Right lobe of liver (tissue), 6 donors: ENCODE measurements around the gene MYT1. TPM values are rescaled to one million over a fixed set of nuclear protein-coding genes. Genes with fewer than 3 reads are reported as not detected.

Experiments used
- ATAC-seq, 4 donors: fragments of 200-7000 bp; cut with Tn5 transposase; one replicate each; pipeline ENCODE4 v1.9.1; 2020; ENCODE audit warnings: mild to moderate bottlenecking in 4 of 4, moderate library complexity in 4 of 4
- DNase-seq, 3 donors: peaks; one replicate each; pipeline ENCODE4 v3.0.0-alpha.2; 2020
- H3K27ac ChIP-seq, 3 donors: fragments of 200-600 bp; one replicate each; pipeline ENCODE4 v1.8.0; 2022
- H3K27me3 ChIP-seq, 2 donors: fragments of 200-600 bp; one replicate each; pipeline ENCODE4 v1.8.0; 2022
- H3K36me3 ChIP-seq, 4 donors: fragments of 200-600 bp; sonication (generic) in 1 of 4; one replicate each; pipeline versions ENCODE4 v1.5.1 to v1.8.0; 2017 to 2022; ENCODE audit warnings: control low read depth in 1 of 4
- H3K4me1 ChIP-seq, 4 donors: fragments of 200-600 bp; sonication (generic) in 1 of 4; one replicate each; pipeline versions ENCODE4 v1.5.1 to v1.8.0; 2017 to 2022; ENCODE audit warnings: control low read depth in 1 of 4
- H3K4me3 ChIP-seq, 3 donors: fragments of 200-600 bp; one replicate each; pipeline ENCODE4 v1.8.0; 2022
- H3K9me3 ChIP-seq, 4 donors: fragments of 200-600 bp; sonication (generic) in 1 of 4; one replicate each; pipeline versions ENCODE4 v1.5.1 to v1.8.0; 2017 to 2022; ENCODE audit warnings: control low read depth in 1 of 4
- POLR2A ChIP-seq: fragments of 450-650 bp; IDR thresholded peaks from one replicate; pipeline ENCODE4 v1.6.1; 2017; ENCODE audit warnings: antibody characterized with exemption, mild to moderate bottlenecking
- WGBS: methylation state at CpG from one replicate; pipeline ENCODE4 v1.1.6; 2018; ENCODE audit warnings: low coverage, low lambda C conversion rate; ENCODE audit not compliant: insufficient coverage; ENCODE audit errors: missing lambda C conversion rate; 5-methylcytosine and 5-hydroxymethylcytosine counted together
- intact Hi-C, 2 donors: fragments of 100-400 bp; cut with DNase I; formaldehyde crosslinking; loops; one replicate each; pipeline versions ENCODE4 v1.11.2 to v1.14.1; 2022
- total RNA-seq, 6 experiments: library from RNA; depleted of rRNA in 2 of 6; stranded (reverse); fragments of >200 nt in 2 of 6; fragmentation: NEBNext Ultra II Directional in 3 of 6; extraction: Animal tissue kit (Norgen Biotek cat#: 25700) in 3 of 6; gene quantifications; one replicate each; pipeline versions ENCODE4 v1.1.0 to v1.2.4, GENCODE V29; 2016 to 2023
- TF ChIP-seq, protein P1 (sequence below), 4 donors: fragments of 200-600 bp in 3 of 4; fragments of 450-650 bp in 1 of 4; IDR thresholded peaks; one replicate each; pipeline versions ENCODE4 v1.5.1 to v1.8.0; 2016 to 2022; ENCODE audit warnings: antibody characterized with exemption in 4 of 4, mild to moderate bottlenecking in 2 of 4
- donor health status: DM: no; HTN: yes; CAD: no.
- donor health status: DM: no; HTN: no; CAD: no.
- donor health status: DM: no; HTN: no; CAD: no.
- donor health status: DM: no; HTN: yes; CAD: no.
- donor health status: DM: no; HTN: yes; CAD: no.

Gene MYT1
- total RNA-seq, 6 experiments from 2014 or later: 0.06 to 0.09 TPM; not detected in 4

DNA sequence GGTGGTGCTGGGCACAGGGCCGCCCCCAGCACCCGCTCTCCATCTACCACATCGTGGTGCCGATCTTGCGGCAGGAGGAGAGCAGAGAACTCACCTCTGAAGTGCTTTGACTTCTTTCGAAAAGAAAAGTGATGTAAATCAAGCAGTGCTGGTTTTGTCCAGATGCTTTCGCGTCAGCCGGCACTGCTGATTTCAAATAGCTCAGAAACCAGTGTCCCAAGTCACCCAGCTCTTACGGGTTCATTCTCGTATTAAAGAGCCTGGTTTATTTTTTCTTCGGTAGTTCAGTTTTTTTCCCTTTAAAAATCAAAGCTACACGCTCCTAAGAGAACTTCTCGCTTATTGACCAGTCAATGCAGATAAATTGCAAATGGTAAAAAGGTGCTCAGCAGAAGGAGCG, 32.1 kb downstream of the MYT1 start:
- ATAC-seq (no peak), DNase-seq (no peak)
- intact Hi-C loops: no loop called here
- Histone ChIP-seq H3K36me3 (no peaks in the 10 kb centered on the region), H3K9me3 (no peaks in the 10 kb centered on the region), H3K27me3 (no peaks in the 10 kb centered on the region), H3K4me3 (no peak overlapping the region), H3K27ac (no peak overlapping the region), H3K4me1 (peaks cover 0 to 5% (median 0%) of the 10 kb centered on the region in 4 donors)
- WGBS: 36% methylated on average over 13 of the region's 15 CpGs
- TF ChIP-seq POLR2A: no peak

DNA sequence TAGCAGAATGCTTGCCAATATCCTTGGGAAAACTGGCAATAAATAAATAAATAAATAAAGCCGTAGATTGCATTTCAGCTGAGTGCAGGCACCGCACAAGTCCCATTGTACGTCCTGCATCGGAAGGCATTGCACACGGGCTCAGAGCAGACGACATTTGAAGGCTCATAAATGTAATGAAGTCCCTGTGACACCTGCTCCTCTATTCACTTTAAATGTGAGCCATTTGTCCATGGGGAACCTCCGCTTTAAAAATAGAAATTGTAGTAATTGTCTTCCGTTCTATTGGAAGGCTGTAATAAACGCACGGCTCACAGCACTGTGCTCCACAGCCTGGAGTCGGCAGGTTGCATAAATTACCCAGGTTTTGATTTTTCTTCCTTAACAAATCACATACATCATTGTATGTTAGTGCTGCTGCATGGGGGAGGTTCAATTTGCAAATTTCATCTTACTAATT, 32.6 kb downstream of the MYT1 start:
- TF ChIP-seq, protein P1, sequence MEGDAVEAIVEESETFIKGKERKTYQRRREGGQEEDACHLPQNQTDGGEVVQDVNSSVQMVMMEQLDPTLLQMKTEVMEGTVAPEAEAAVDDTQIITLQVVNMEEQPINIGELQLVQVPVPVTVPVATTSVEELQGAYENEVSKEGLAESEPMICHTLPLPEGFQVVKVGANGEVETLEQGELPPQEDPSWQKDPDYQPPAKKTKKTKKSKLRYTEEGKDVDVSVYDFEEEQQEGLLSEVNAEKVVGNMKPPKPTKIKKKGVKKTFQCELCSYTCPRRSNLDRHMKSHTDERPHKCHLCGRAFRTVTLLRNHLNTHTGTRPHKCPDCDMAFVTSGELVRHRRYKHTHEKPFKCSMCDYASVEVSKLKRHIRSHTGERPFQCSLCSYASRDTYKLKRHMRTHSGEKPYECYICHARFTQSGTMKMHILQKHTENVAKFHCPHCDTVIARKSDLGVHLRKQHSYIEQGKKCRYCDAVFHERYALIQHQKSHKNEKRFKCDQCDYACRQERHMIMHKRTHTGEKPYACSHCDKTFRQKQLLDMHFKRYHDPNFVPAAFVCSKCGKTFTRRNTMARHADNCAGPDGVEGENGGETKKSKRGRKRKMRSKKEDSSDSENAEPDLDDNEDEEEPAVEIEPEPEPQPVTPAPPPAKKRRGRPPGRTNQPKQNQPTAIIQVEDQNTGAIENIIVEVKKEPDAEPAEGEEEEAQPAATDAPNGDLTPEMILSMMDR (IDR thresholded peaks at IDR 0.05): no peak
- no peak for TF ChIP-seq POLR2A
- H3K27ac ChIP-seq: no peak overlapping the region
- H3K27me3 ChIP-seq: no peaks in the 10 kb centered on the region
- intact Hi-C loops: no loop called here
- H3K4me3 ChIP-seq: no peak overlapping the region
- WGBS: 84% methylated on average over 11 of the region's 11 CpGs
- H3K9me3 ChIP-seq: no peaks in the 10 kb centered on the region
- peaks cover 0 to 5% (median 0%) of the 10 kb centered on the region in 4 donors for H3K4me1 ChIP-seq
- no peak for ATAC-seq
- DNase-seq: no peak
- no peaks in the 10 kb centered on the region for H3K36me3 ChIP-seq

DNA sequence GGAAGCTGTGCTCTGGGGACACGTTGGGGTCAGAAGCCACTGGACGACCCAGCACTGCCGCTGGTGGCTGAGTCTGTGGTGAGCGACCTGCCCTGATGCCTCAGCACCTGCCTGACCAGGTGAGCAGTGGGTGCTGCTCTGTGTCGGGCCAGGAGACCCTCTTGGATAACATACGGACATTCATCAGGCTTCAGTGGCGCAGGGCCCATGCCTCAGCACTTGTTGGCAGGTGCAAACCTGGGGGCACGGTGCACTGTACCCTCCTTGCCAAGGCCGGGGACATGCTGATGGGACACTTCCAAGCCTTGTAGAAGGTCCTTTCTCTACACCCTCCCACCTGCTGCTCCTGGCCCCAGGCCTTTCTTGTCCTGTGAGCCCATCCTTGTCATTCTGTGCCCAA, 34.1 kb downstream of the MYT1 start:
- TF ChIP-seq, protein P1 (IDR thresholded peaks at IDR 0.05): no peak
- no peak for TF ChIP-seq POLR2A

DNA sequence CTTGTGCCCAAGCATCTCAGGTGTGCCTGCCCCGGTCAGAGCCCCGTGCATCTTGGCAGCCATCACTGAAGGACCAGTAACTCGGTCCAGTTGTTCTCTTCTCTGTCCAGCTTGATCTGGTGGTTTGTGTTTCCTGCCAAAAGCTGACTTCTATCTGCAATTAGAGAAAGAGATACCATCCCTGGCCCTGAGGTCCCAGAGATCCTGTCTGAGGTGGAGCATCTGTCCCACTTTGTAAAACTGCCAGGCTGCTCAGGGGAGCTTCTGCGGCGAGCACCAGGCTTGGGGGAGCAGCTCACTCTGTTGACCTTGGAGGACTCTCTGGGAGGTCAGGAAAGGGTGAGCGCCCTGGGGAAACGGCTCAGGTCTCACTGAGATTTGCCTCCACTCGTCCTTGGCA, 35.1 kb downstream of the MYT1 start:
- no peaks in the 10 kb centered on the region for H3K27me3 ChIP-seq
- 33% methylated on average over 4 of the region's 8 CpGs for WGBS
- no peak for TF ChIP-seq POLR2A
- TF ChIP-seq, protein P1 (IDR thresholded peaks at IDR 0.05): no peak

More for the DNA sequence above, 34.1 kb downstream of the MYT1 start:
- ATAC-seq (no peak), DNase-seq (no peak)
- Histone ChIP-seq H3K4me3 (no peak overlapping the region), H3K4me1 (peaks cover 0 to 5% (median 0%) of the 10 kb centered on the region in 4 donors), H3K9me3 (no peaks in the 10 kb centered on the region), H3K36me3 (no peaks in the 10 kb centered on the region), H3K27me3 (no peaks in the 10 kb centered on the region), H3K27ac (no peak overlapping the region)
- 70% methylated on average over 2 of the region's 9 CpGs for WGBS
- intact Hi-C loops: no loop called here

DNA sequence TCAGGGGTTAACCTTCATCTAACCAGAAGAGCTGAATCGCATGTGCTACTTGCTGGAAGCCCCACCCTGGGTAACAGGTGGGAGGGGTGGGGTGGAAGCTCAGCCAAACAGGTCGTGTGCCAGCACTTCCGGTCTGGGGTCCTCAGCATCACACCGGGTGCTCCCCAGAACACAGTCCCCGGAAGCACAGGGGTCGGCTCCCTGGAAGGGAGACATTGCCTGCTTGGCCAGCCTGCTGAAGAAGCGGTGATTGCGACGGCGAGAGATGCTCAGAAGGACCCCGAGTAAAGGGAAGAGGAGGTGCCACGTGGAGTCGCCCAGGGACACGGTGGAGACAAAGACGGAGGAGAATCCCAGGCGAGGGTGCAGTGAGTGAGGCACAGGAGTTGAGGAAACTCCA, 36.5 kb downstream of the MYT1 start:
- intact Hi-C loops: no loop called here
- DNase-seq (no peak), ATAC-seq (no peak)
- TF ChIP-seq, protein P1 (IDR thresholded peaks at IDR 0.05): no peak
- TF ChIP-seq POLR2A: no peak
- Histone ChIP-seq H3K27me3 (no peaks in the 10 kb centered on the region), H3K4me3 (no peak overlapping the region), H3K36me3 (no peaks in the 10 kb centered on the region), H3K27ac (no peak overlapping the region), H3K9me3 (no peaks in the 10 kb centered on the region), H3K4me1 (peaks cover 0 to 5% (median 0%) of the 10 kb centered on the region in 4 donors)
- 83% methylated on average over 13 of the region's 16 CpGs for WGBS

More for the DNA sequence above, 35.1 kb downstream of the MYT1 start:
- peaks cover 0 to 5% (median 0%) of the 10 kb centered on the region in 4 donors for H3K4me1 ChIP-seq
- no peak for DNase-seq
- H3K4me3 ChIP-seq: no peak overlapping the region
- no peak for ATAC-seq
- intact Hi-C loops: no loop called here
- H3K36me3 ChIP-seq: no peaks in the 10 kb centered on the region
- H3K9me3 ChIP-seq: no peaks in the 10 kb centered on the region
- H3K27ac ChIP-seq: no peak overlapping the region
